HUES48 (cell line): ENCODE data around the gene FBXO4.

ENCODE experiments used
- H3K27ac ChIP-seq: one replicate; pipeline ENCODE4 v1.7.0; 2013; ENCODE audit warnings: low read depth, low read length, inconsistent platforms
- H3K27me3 ChIP-seq: 2 replicates; pipeline ENCODE4 v1.6.1; 2013; ENCODE audit warnings: mild to moderate bottlenecking, low read length; ENCODE audit not compliant: control insufficient read depth, insufficient read depth
- H3K36me3 ChIP-seq: 2 replicates; pipeline ENCODE4 v1.6.1; 2013; ENCODE audit warnings: low read length; ENCODE audit not compliant: control insufficient read depth, insufficient read depth
- H3K4me1 ChIP-seq: 2 replicates; pipeline ENCODE4 v1.6.1; 2013; ENCODE audit warnings: mild to moderate bottlenecking, low read length; ENCODE audit not compliant: control insufficient read depth, insufficient read depth
- H3K4me3 ChIP-seq: 2 replicates; pipeline ENCODE4 v1.5.1; 2013; ENCODE audit warnings: mild to moderate bottlenecking, low read depth, low read length
- H3K9ac ChIP-seq: 2 replicates; pipeline ENCODE4 v1.6.1; 2013; ENCODE audit warnings: mild to moderate bottlenecking, low read depth, low read length, moderate library complexity
- H3K9me3 ChIP-seq: 2 replicates; pipeline ENCODE4 v1.6.1; 2013; ENCODE audit warnings: low read length; ENCODE audit not compliant: control insufficient read depth, insufficient read depth

Gene FBXO4

GRCh38 chr5:41960481-41960880 is 35.4 kb downstream of the FBXO4 start:
- Histone ChIP-seq H3K9me3 (no peaks in the 10 kb centered on the region), H3K27ac (no peak overlapping the region), H3K4me3 (no peak overlapping the region), H3K27me3 (no peaks in the 10 kb centered on the region), H3K9ac (no peak overlapping the region), H3K4me1 (no peaks in the 10 kb centered on the region), H3K36me3 (no peaks in the 10 kb centered on the region)

- H3K4me3 ChIP-seq: no peak overlapping the region
- no peak overlapping the region for H3K27ac ChIP-seq
- no peaks in the 10 kb centered on the region for H3K36me3 ChIP-seq
- H3K9me3 ChIP-seq: no peaks in the 10 kb centered on the region
- no peaks in the 10 kb centered on the region for H3K27me3 ChIP-seq
- no peak overlapping the region for H3K9ac ChIP-seq
- H3K4me1 ChIP-seq: no peaks in the 10 kb centered on the region
Observed at GRCh38 chr5:41961736-41962135, 36.7 kb downstream of the FBXO4 start.

- H3K4me1 ChIP-seq: no peaks in the 10 kb centered on the region
- H3K9me3 ChIP-seq: no peaks in the 10 kb centered on the region
- no peak overlapping the region for H3K9ac ChIP-seq
- no peak overlapping the region for H3K27ac ChIP-seq
- no peaks in the 10 kb centered on the region for H3K36me3 ChIP-seq
- H3K4me3 ChIP-seq: no peak overlapping the region
- H3K27me3 ChIP-seq: no peaks in the 10 kb centered on the region
Observed at GRCh38 chr5:41962491-41962890, 37.4 kb downstream of the FBXO4 start.

GRCh38 chr5:41966401-41967105 is 41.5 kb downstream of the FBXO4 start:
- Histone ChIP-seq H3K4me3 (no peak overlapping the region), H3K27ac (no peak overlapping the region), H3K27me3 (no peaks in the 10 kb centered on the region), H3K36me3 (no peaks in the 10 kb centered on the region), H3K9ac (no peak overlapping the region), H3K4me1 (no peaks in the 10 kb centered on the region), H3K9me3 (no peaks in the 10 kb centered on the region)

GRCh38 chr5:41967401-41967800 is 42.3 kb downstream of the FBXO4 start:
- H3K9me3 ChIP-seq: no peaks in the 10 kb centered on the region
- H3K27me3 ChIP-seq: no peaks in the 10 kb centered on the region
- H3K27ac ChIP-seq: no peak overlapping the region
- H3K36me3 ChIP-seq: no peaks in the 10 kb centered on the region
- no peaks in the 10 kb centered on the region for H3K4me1 ChIP-seq
- H3K9ac ChIP-seq: no peak overlapping the region
- no peak overlapping the region for H3K4me3 ChIP-seq

- Histone ChIP-seq H3K4me1 (no peaks in the 10 kb centered on the region), H3K9me3 (no peaks in the 10 kb centered on the region; the same call in 1 of the 2 replicates), H3K4me3 (no peak overlapping the region), H3K27me3 (no peaks in the 10 kb centered on the region), H3K9ac (no peak overlapping the region), H3K36me3 (no peaks in the 10 kb centered on the region), H3K27ac (no peak overlapping the region)
Observed at GRCh38 chr5:41968153-41968723, 43.2 kb downstream of the FBXO4 start.

GRCh38 chr5:41973087-41973486 is 48.0 kb downstream of the FBXO4 start:
- H3K27me3 ChIP-seq: no peaks in the 10 kb centered on the region
- H3K4me3 ChIP-seq: no peak overlapping the region
- no peaks in the 10 kb centered on the region for H3K36me3 ChIP-seq
- no peak overlapping the region for H3K9ac ChIP-seq
- H3K4me1 ChIP-seq: no peaks in the 10 kb centered on the region
- H3K27ac ChIP-seq: no peak overlapping the region
- H3K9me3 ChIP-seq: no peaks in the 10 kb centered on the region; the same call in 1 of the 2 replicates

GRCh38 chr5:41973887-41974286 is 48.8 kb downstream of the FBXO4 start:
- no peaks in the 10 kb centered on the region for H3K4me1 ChIP-seq
- H3K9ac ChIP-seq: no peak overlapping the region
- no peaks in the 10 kb centered on the region for H3K36me3 ChIP-seq
- no peak overlapping the region for H3K27ac ChIP-seq
- no peak overlapping the region for H3K4me3 ChIP-seq
- no peaks in the 10 kb centered on the region for H3K27me3 ChIP-seq
- no peaks in the 10 kb centered on the region; the same call in 1 of the 2 replicates for H3K9me3 ChIP-seq

GRCh38 chr5:41978676-41979075 is 53.6 kb downstream of the FBXO4 start:
- H3K36me3 ChIP-seq: no peaks in the 10 kb centered on the region
- H3K4me3 ChIP-seq: no peak overlapping the region
- H3K9ac ChIP-seq: no peak overlapping the region
- H3K27ac ChIP-seq: no peak overlapping the region
- no peaks in the 10 kb centered on the region for H3K4me1 ChIP-seq
- H3K27me3 ChIP-seq: no peaks in the 10 kb centered on the region
- no peaks in the 10 kb centered on the region for H3K9me3 ChIP-seq

GRCh38 chr5:41980396-41980795 is 55.3 kb downstream of the FBXO4 start:
- H3K4me1 ChIP-seq: no peaks in the 10 kb centered on the region
- H3K4me3 ChIP-seq: no peak overlapping the region
- H3K27ac ChIP-seq: no peak overlapping the region
- no peaks in the 10 kb centered on the region for H3K36me3 ChIP-seq
- no peaks in the 10 kb centered on the region for H3K9me3 ChIP-seq
- no peak overlapping the region for H3K9ac ChIP-seq
- no peaks in the 10 kb centered on the region for H3K27me3 ChIP-seq

- Histone ChIP-seq H3K36me3 (no peaks in the 10 kb centered on the region), H3K27ac (no peak overlapping the region), H3K4me1 (no peaks in the 10 kb centered on the region), H3K4me3 (no peak overlapping the region), H3K9ac (no peak overlapping the region), H3K9me3 (no peaks in the 10 kb centered on the region), H3K27me3 (no peaks in the 10 kb centered on the region)
Observed at GRCh38 chr5:41980870-41981269, 55.8 kb downstream of the FBXO4 start.
